Mammary epithelial cell (primary cell): ENCODE data around the gene INPP4B.

Experiments
- EZH2 ChIP-seq: IDR thresholded peaks from 2 replicates; pipeline ENCODE4 v1.6.1; 2012; ENCODE audit warnings: low read length, inconsistent platforms, borderline replicate concordance
- TF ChIP-seq, protein P1 (sequence below), 2 donors: IDR thresholded peaks in 1 of 2; conservative IDR thresholded peaks in 1 of 2; 2 replicates each; pipeline ENCODE4 v1.5.1; 2011 to 2012; ENCODE audit warnings: inconsistent platforms in 2 of 2, low read length in 2 of 2, mild to moderate bottlenecking in 2 of 2, control low read depth in 1 of 2, low read depth in 1 of 2; ENCODE audit not compliant: insufficient read depth in 1 of 2; ENCODE audit errors: extremely low read depth in 1 of 2

DNA sequence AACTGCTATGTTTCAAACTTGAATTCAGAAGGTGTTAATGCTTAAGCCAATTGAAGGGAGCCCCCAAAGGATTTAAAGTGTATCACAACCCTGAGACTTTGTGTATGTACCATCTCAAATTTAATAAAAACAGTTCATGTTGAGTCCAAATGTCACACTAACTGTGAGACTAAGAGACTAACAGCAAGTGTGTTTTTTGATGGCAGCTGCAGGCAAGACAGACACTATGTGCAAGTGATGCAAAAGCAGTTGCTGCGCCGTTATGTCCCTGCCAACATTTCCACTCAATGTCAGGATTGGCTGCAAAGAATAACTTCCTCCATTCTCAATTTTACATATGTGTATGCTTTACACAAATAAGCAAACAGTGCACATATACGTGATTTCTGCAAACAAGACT lies 615.1 kb downstream of the INPP4B start:
- TF ChIP-seq, protein P1, sequence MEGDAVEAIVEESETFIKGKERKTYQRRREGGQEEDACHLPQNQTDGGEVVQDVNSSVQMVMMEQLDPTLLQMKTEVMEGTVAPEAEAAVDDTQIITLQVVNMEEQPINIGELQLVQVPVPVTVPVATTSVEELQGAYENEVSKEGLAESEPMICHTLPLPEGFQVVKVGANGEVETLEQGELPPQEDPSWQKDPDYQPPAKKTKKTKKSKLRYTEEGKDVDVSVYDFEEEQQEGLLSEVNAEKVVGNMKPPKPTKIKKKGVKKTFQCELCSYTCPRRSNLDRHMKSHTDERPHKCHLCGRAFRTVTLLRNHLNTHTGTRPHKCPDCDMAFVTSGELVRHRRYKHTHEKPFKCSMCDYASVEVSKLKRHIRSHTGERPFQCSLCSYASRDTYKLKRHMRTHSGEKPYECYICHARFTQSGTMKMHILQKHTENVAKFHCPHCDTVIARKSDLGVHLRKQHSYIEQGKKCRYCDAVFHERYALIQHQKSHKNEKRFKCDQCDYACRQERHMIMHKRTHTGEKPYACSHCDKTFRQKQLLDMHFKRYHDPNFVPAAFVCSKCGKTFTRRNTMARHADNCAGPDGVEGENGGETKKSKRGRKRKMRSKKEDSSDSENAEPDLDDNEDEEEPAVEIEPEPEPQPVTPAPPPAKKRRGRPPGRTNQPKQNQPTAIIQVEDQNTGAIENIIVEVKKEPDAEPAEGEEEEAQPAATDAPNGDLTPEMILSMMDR (conservative IDR thresholded peaks at IDR 0.05 in 1 of 2, IDR thresholded peaks at IDR 0.05 in 1 of 2; ENCODE audit: extremely low read depth in 1 of 2, insufficient read depth in 1 of 2, low read depth in 1 of 2, low read length in 2 of 2): no peak
- no peak for TF ChIP-seq EZH2
